Thyroid gland (tissue), 4 donors: ENCODE results near the gene TBC1D25. TPM values are rescaled to one million over a fixed set of nuclear protein-coding genes. Genes with fewer than 3 reads are reported as not detected.
A peak's percentile ranks its signal among the peaks of the same experiment; 100 is the strongest.

Experiments used
- DNase-seq, 2 donors: peaks; one replicate each; pipeline ENCODE4 v3.0.0-alpha.2; 2019
- H3K27ac ChIP-seq, 3 donors: fragments of 200-600 bp; sonication (generic); 1 replicate in 2 of 3; 2 replicates in 1 of 3; pipeline ENCODE4 v1.5.1; 2016 to 2019; ENCODE audit warnings: mild to moderate bottlenecking in 1 of 3, moderate library complexity in 1 of 3
- H3K27me3 ChIP-seq: fragments of 200-600 bp; sonication (generic); one replicate; pipeline ENCODE4 v1.5.1; 2019
- H3K36me3 ChIP-seq, 2 donors: fragments of 200-600 bp; sonication (generic); one replicate each; pipeline ENCODE4 v1.5.1; 2016 to 2019
- H3K4me1 ChIP-seq, 2 donors: fragments of 200-600 bp; sonication (generic); one replicate each; pipeline ENCODE4 v1.5.1; 2017 to 2019
- H3K4me3 ChIP-seq, 3 donors: fragments of 200-600 bp; sonication (generic); replicated peaks in 1 of 3; 1 replicate in 2 of 3; 2 replicates in 1 of 3; pipeline ENCODE4 v1.5.1; 2016; ENCODE audit warnings: mild to moderate bottlenecking in 1 of 3
- H3K9me3 ChIP-seq: fragments of 200-600 bp; sonication (generic); one replicate; pipeline ENCODE4 v1.5.1; 2017
- POLR2A ChIP-seq, 2 donors: fragments of 450-650 bp; IDR thresholded peaks; one replicate each; pipeline ENCODE4 v1.6.1; 2017; ENCODE audit warnings: antibody characterized with exemption in 2 of 2, mild to moderate bottlenecking in 2 of 2, moderate library complexity in 1 of 2
- WGBS, 2 donors: methylation state at CpG; one replicate each; pipeline ENCODE4 v1.1.5; 2017; 5-methylcytosine and 5-hydroxymethylcytosine counted together
- intact Hi-C: fragments of 100-400 bp; cut with DNase I; formaldehyde crosslinking; loops from one replicate; pipeline ENCODE4 v1.15.1; 2023
- total RNA-seq, 4 donors: library from RNA; depleted of rRNA; stranded (reverse); fragments of >200 nt; gene quantifications; one replicate each; pipeline ENCODE4 v1.2.3, GENCODE V29; 2016
- TF ChIP-seq, protein P1 (sequence below), 6 experiments: fragments of 200-600 bp in 3 of 6; fragments of 450-650 bp in 3 of 6; sonication (generic) in 3 of 6; IDR thresholded peaks; one replicate each; pipeline ENCODE4 v1.5.1; 2016 to 2019; ENCODE audit warnings: antibody characterized with exemption in 6 of 6, mild to moderate bottlenecking in 2 of 6, inconsistent platforms in 1 of 6, moderate library complexity in 1 of 6

The TBC1D25 gene
- total RNA-seq, 4 donors from 2014 or later, result 9.4 to 16.5 (median 12.2) TPM

DNA sequence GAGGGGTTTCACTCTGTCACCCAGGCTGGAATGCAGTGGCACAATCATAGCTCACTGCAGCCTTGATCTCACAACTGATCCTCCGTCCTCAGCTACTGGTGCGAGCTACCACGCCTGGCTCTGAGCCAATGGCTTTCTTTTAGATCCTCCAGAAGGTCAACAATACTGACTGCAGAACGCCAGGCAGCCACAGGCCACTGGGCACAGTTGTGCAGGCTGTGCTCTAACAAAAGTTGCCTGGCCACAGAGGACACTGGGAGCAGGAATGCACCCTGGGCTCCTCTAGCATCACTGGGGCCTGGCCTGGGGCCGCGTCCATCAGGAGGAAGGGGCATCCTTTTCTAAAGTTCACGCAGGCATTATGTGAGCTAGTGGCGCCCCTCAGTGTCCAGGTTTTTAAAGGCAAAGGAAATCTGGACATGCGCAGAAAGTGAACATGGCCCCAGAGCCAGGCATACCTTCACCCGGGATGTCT, 45.6 kb upstream of the TBC1D25 start:
- DNase-seq, result peak; percentile 61 to 72
- WGBS, 2 donors, result 9 to 21% methylated on average over 5 to 6 of the region's 10 CpGs
- H3K36me3 ChIP-seq, result no peaks in the 10 kb centered on the region
- H3K27me3 ChIP-seq, result no peaks in the 10 kb centered on the region
- no peaks in the 10 kb centered on the region for H3K4me1 ChIP-seq
- no peaks in the 10 kb centered on the region for H3K9me3 ChIP-seq
- no peak overlapping the region for H3K4me3 ChIP-seq
- H3K27ac ChIP-seq, result no peak overlapping the region
- TF ChIP-seq POLR2A (IDR thresholded peaks at IDR 0.05), result no peak
- TF ChIP-seq, protein P1, sequence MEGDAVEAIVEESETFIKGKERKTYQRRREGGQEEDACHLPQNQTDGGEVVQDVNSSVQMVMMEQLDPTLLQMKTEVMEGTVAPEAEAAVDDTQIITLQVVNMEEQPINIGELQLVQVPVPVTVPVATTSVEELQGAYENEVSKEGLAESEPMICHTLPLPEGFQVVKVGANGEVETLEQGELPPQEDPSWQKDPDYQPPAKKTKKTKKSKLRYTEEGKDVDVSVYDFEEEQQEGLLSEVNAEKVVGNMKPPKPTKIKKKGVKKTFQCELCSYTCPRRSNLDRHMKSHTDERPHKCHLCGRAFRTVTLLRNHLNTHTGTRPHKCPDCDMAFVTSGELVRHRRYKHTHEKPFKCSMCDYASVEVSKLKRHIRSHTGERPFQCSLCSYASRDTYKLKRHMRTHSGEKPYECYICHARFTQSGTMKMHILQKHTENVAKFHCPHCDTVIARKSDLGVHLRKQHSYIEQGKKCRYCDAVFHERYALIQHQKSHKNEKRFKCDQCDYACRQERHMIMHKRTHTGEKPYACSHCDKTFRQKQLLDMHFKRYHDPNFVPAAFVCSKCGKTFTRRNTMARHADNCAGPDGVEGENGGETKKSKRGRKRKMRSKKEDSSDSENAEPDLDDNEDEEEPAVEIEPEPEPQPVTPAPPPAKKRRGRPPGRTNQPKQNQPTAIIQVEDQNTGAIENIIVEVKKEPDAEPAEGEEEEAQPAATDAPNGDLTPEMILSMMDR (IDR thresholded peaks at IDR 0.05), result peak in 3 of 6 experiments; percentile 19 to 34 (median 32)
- intact Hi-C loops, result no loop called here

DNA sequence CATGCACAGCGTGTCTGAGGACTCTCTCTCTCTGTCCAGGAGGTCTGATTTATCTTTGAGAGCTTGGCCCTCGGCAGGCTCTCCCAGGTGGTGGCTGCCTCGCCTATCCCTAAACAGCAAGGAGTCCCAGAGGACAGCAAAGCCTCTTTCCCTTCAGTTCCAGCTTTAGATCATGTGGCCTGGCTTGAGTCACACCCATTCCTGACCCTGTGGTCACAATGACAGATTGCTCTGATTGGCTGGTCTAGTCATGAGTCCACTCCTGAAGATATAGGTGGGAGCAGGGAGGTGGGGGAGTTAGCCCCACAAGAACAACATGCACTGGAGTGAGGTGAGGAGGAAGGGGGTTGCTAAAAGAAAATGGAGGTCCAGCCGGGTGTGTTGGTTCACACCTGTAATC, 42.9 kb upstream of the TBC1D25 start:
- intact Hi-C loops, result no loop called here
- Histone ChIP-seq H3K4me3 (no peak overlapping the region), H3K4me1 (no peaks in the 10 kb centered on the region), H3K27ac (no peak overlapping the region), H3K9me3 (no peaks in the 10 kb centered on the region), H3K27me3 (no peaks in the 10 kb centered on the region), H3K36me3 (no peaks in the 10 kb centered on the region)
- WGBS, 2 donors, result 42 to 88% methylated on average over 1 to 4 of the region's 4 CpGs
- TF ChIP-seq, protein P1 (IDR thresholded peaks at IDR 0.05), result no peak
- DNase-seq, result no peak

DNA sequence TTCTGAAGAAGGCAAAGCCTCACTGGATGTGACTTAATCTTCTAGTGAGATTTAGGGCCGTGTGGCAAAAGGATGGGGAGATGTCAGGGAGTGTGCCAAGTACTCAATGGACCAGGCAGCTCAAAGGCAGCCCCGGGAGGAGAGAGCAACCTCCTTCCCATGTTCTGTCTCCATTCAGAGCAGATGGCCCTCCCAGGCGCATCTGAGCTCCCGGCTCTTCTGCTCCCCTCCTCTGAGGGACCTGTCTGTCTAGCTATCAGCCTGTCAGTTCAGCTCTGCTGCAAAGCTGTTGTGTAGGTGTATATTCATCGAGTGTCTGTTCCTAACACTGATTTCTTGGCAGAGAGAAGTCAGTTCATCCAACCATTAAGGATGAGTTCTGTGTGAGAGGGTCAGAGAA, 41.6 kb upstream of the TBC1D25 start:
- no peak overlapping the region for H3K27ac ChIP-seq
- no peak for DNase-seq
- no peak overlapping the region for H3K4me3 ChIP-seq
- no peaks in the 10 kb centered on the region for H3K4me1 ChIP-seq
- intact Hi-C loops, result no loop called here
- H3K36me3 ChIP-seq, result no peaks in the 10 kb centered on the region
- TF ChIP-seq, protein P1 (IDR thresholded peaks at IDR 0.05), result no peak
- no peak for TF ChIP-seq POLR2A (IDR thresholded peaks at IDR 0.05)
- 33 to 62% methylated on average over 1 to 4 of the region's 5 CpGs for WGBS, 2 donors
- no peaks in the 10 kb centered on the region for H3K27me3 ChIP-seq
- H3K9me3 ChIP-seq, result no peaks in the 10 kb centered on the region

DNA sequence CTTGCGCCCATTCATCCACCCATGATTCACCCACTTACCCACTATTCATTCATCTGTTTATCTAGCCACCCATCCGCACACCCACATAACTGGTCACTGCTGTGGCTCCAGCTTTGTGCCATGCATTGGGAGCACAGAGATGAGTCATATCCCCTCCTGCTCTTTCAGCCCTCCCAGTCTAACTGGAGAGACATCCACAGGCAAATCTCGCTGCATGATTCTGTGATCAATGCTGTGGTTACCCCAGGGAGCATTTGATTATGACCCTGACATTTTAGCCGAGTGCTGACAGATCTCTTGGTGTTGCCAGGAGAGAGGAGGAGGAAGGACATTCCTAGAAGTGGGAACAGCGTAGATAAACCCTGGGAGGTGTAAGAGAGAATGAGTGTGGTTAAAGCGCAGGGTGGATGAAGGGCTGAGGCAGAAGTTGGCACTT, 41.1 kb upstream of the TBC1D25 start:
- no peak for DNase-seq
- Histone ChIP-seq H3K4me3 (no peak overlapping the region), H3K27ac (no peak overlapping the region), H3K27me3 (no peaks in the 10 kb centered on the region), H3K4me1 (no peaks in the 10 kb centered on the region), H3K36me3 (no peaks in the 10 kb centered on the region), H3K9me3 (no peaks in the 10 kb centered on the region)
- 68 to 69% methylated on average over 6 of the region's 6 CpGs for WGBS, 2 donors
- TF ChIP-seq, protein P1 (IDR thresholded peaks at IDR 0.05), result no peak
- TF ChIP-seq POLR2A (IDR thresholded peaks at IDR 0.05), result no peak
- intact Hi-C loops, result no loop called here

DNA sequence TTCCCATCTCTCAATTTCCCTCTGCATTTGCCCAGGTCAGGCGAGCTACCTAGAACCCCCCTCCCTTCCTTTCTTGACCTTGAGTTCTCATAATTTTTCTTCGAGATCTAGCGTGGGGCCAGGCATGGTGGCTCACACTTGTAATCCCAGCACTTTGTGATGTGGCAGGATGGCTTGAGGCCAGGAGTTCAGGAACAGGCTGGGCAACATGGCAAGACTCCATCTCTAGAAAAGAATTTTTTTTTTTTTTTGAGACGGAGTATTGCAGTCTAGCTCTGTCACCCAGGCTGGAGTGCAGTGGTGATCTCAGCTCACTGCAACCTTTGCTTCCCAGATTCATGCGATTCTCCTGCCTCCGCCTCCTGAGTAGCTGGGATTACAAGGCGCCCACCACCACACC, 35.3 kb upstream of the TBC1D25 start:
- Histone ChIP-seq H3K9me3 (no peaks in the 10 kb centered on the region), H3K4me3 (no peak overlapping the region), H3K27ac (no peak overlapping the region), H3K27me3 (no peaks in the 10 kb centered on the region), H3K4me1 (no peaks in the 10 kb centered on the region), H3K36me3 (no peaks in the 10 kb centered on the region)
- intact Hi-C loops, result no loop called here
- peak in 1 of 2 donors; percentile 22 for DNase-seq
- TF ChIP-seq POLR2A (IDR thresholded peaks at IDR 0.05), result no peak
- TF ChIP-seq, protein P1 (IDR thresholded peaks at IDR 0.05), result no peak
- 74 to 82% methylated on average over 7 of the region's 7 CpGs for whole genome bisulfite sequencing, 2 donors
